ENCODE data around the gene NOP14.

- TF ChIP-seq CTCF (conservative IDR thresholded peaks at IDR 0.05; ENCODE audit: low read length) (no peak), EZH2phosphoT487 (IDR thresholded peaks at IDR 0.05; ENCODE audit: borderline replicate concordance, low read depth, low read length) (no peak)
Observed at GRCh38 chr4:2963966-2964471, 813 bp upstream of the NOP14 start.

All from OCI-LY7 (cell line).